Hepatocyte (in vitro differentiated cells): ENCODE measurements around the gene ZNF814.

Source experiments
- CTCF ChIP-seq: fragments of 200-600 bp; sonication (generic); IDR thresholded peaks from 2 replicates; pipeline ENCODE4 v1.5.1; 2016; ENCODE audit warnings: antibody characterized with exemption, mild to moderate bottlenecking; ENCODE audit not compliant: poor library complexity
- EZH2phosphoT487 ChIP-seq: fragments of 200-600 bp; sonication (generic); IDR thresholded peaks from one replicate; pipeline ENCODE4 v1.6.1; 2018; ENCODE audit warnings: antibody characterized with exemption, mild to moderate bottlenecking, low read depth, moderate library complexity; ENCODE audit not compliant: unreplicated experiment, severe bottlenecking

- TF ChIP-seq CTCF, result no peak
- TF ChIP-seq EZH2phosphoT487, result no peak
Observed at GRCh38 chr19:57914531-57914930, 25.7 kb upstream of the ZNF814 start.
